Naive B cell (primary cell): ENCODE data around the gene EPHA4. TPM values are rescaled to one million over a fixed set of nuclear protein-coding genes. Genes with fewer than 3 reads are reported as not detected.
A peak's percentile ranks its signal among the peaks of the same experiment; 100 is the strongest.

Source experiments
- ATAC-seq, 2 donors: fragments of 150-1000 bp; cut with Tn5 transposase; 2 replicates each; pipeline ENCODE4 v1.10.0; 2021; ENCODE audit warnings: low read depth in 2 of 2, mild to moderate bottlenecking in 2 of 2, moderate library complexity in 2 of 2
- DNase-seq: peaks from one replicate; pipeline ENCODE4 v3.0.0; 2022
- H3K27ac Mint-ChIP-seq, 6 donors: one replicate each; pipeline ENCODE4 v1.8.0; 2020 to 2022; ENCODE audit warnings: mild to moderate bottlenecking in 6 of 6, mixed read lengths in 6 of 6, moderate library complexity in 5 of 6, inconsistent platforms in 2 of 6
- H3K27me3 Mint-ChIP-seq, 3 donors: one replicate each; pipeline ENCODE4 v1.8.0; 2021 to 2022; ENCODE audit warnings: mixed read lengths in 3 of 3, mild to moderate bottlenecking in 1 of 3
- H3K36me3 Mint-ChIP-seq, 2 donors: one replicate each; pipeline ENCODE4 v1.8.0; 2020 to 2022; ENCODE audit warnings: mixed read lengths in 2 of 2, inconsistent platforms in 1 of 2, mild to moderate bottlenecking in 1 of 2
- H3K4me1 Mint-ChIP-seq, 3 donors: one replicate each; pipeline ENCODE4 v1.8.0; 2020 to 2022; ENCODE audit warnings: mixed read lengths in 3 of 3, inconsistent platforms in 1 of 3, mild to moderate bottlenecking in 1 of 3, moderate library complexity in 1 of 3
- H3K4me3 Mint-ChIP-seq, 8 donors: one replicate each; pipeline ENCODE4 v1.8.0; 2020 to 2022; ENCODE audit warnings: mild to moderate bottlenecking in 8 of 8, mixed read lengths in 8 of 8, moderate library complexity in 8 of 8, inconsistent platforms in 2 of 8
- H3K9me3 Mint-ChIP-seq, 7 donors: one replicate each; pipeline ENCODE4 v1.8.0; 2020 to 2022; ENCODE audit warnings: mixed read lengths in 7 of 7, mild to moderate bottlenecking in 5 of 7, inconsistent platforms in 2 of 7, moderate library complexity in 1 of 7
- polyA plus RNA-seq, 6 donors: library from polyadenylated mRNA; unstranded; fragments of 300-500 nt; fragmentation: Illumina TruSeq; gene quantifications; one replicate each; pipeline ENCODE4 v1.2.3, GENCODE V29; 2021; ENCODE audit warnings: low read depth in 6 of 6

Gene EPHA4
- polyA plus RNA-seq, 6 donors from 2014 or later, result 0.84 to 14.3 (median 5.4) TPM

DNA sequence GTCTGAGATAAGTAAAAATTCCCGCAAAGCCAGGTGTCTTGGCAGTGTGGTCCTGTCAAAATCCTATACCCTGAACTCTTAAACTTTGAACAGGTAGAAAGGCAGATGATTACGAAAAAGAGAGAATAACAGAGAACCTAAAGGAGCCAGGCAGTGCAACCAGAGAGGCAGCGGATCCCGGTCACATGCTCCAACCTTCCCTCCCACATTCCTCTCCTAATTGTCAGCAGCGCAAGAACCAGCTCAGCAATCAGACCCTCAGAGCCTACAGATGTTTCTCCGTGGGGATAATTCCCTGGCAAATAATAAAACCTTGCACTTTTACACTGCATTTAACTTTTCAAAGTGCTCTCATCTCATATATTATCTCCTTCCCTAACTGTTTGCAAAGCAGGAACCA lies 124.8 kb downstream of the EPHA4 start:
- ATAC-seq, result no peak
- H3K27me3 Mint-ChIP-seq, result no peaks in the 10 kb centered on the region

GRCh38 chr2:221446140-221446539 lies 126.0 kb downstream of the EPHA4 start:
- Mint-ChIP-seq H3K27ac (no peak overlapping the region), H3K4me3 (no peak overlapping the region), H3K27me3 (no peaks in the 10 kb centered on the region), H3K9me3 (peaks cover 0 to 4% (median 0%) of the 10 kb centered on the region in 7 donors), H3K4me1 (peaks cover 10 to 19% (median 16%) of the 10 kb centered on the region in 3 donors), H3K36me3 (peaks cover 0 to 9% of the 10 kb centered on the region in 2 donors)
- ATAC-seq (no peak), DNase-seq (no peak)

More for the DNA sequence above, 124.8 kb downstream of the EPHA4 start:
- DNase-seq, result no peak
- H3K36me3 Mint-ChIP-seq, result no peaks in the 10 kb centered on the region
- H3K4me3 Mint-ChIP-seq, result no peak overlapping the region
- no peak overlapping the region for H3K27ac Mint-ChIP-seq
- peaks cover 10 to 25% (median 16%) of the 10 kb centered on the region in 3 donors for H3K4me1 Mint-ChIP-seq
- no peaks in the 10 kb centered on the region for H3K9me3 Mint-ChIP-seq

DNA sequence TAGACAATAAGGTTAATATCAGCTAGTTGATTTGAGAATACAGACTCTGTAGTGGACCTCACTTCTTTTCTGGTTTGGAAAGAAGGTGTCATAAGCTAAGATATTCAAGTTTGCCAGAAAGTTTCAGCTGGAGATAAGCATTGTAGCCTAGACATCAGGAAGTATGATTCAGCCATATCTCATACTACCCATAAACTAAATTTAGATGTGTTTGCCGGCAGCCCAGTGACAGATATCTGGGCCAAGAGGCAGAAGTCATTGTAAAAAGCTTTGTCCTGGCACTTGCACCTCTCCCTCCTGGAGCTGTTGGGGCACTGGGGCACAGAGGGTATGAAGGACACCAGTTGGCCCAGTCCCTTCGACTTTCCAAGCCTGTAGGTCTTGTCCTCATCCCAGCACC lies 128.0 kb downstream of the EPHA4 start:
- DNase-seq, result no peak
- Mint-ChIP-seq H3K9me3 (peaks cover 0 to 4% (median 0%) of the 10 kb centered on the region in 7 donors), H3K27ac (peak overlapping the region in 1 of 6 donors; percentile 54), H3K36me3 (peaks cover 0 to 9% of the 10 kb centered on the region in 2 donors), H3K4me3 (no peak overlapping the region), H3K27me3 (no peaks in the 10 kb centered on the region), H3K4me1 (peaks cover 7 to 11% (median 11%) of the 10 kb centered on the region in 3 donors)
- no peak for ATAC-seq

GRCh38 chr2:221443645-221444044 lies 128.5 kb downstream of the EPHA4 start:
- no peak for ATAC-seq
- Mint-ChIP-seq H3K27ac (no peak overlapping the region), H3K4me3 (no peak overlapping the region), H3K9me3 (peaks cover 0 to 4% (median 0%) of the 10 kb centered on the region in 7 donors), H3K36me3 (peaks cover 0 to 9% of the 10 kb centered on the region in 2 donors), H3K27me3 (no peaks in the 10 kb centered on the region), H3K4me1 (peaks cover 3 to 7% (median 7%) of the 10 kb centered on the region in 3 donors)
- no peak for DNase-seq

- Mint-ChIP-seq H3K27me3 (no peaks in the 10 kb centered on the region), H3K9me3 (peaks cover 0 to 4% (median 0%) of the 10 kb centered on the region in 7 donors), H3K36me3 (peaks cover 0 to 9% of the 10 kb centered on the region in 2 donors), H3K4me1 (no peaks in the 10 kb centered on the region), H3K4me3 (no peak overlapping the region), H3K27ac (no peak overlapping the region)
- ATAC-seq (no peak), DNase-seq (no peak)
Measured at GRCh38 chr2:221442128-221442527, 130.0 kb downstream of the EPHA4 start.

- Mint-ChIP-seq H3K27ac (peak overlapping the region in 1 of 6 donors; percentile 69), H3K36me3 (peaks cover 0 to 9% of the 10 kb centered on the region in 2 donors), H3K9me3 (peaks cover 0 to 4% (median 0%) of the 10 kb centered on the region in 7 donors), H3K4me3 (no peak overlapping the region), H3K27me3 (no peaks in the 10 kb centered on the region), H3K4me1 (no peaks in the 10 kb centered on the region)
- DNase-seq (no peak), ATAC-seq (no peak)
Measured at GRCh38 chr2:221439761-221440479, 132.2 kb downstream of the EPHA4 start.

DNA sequence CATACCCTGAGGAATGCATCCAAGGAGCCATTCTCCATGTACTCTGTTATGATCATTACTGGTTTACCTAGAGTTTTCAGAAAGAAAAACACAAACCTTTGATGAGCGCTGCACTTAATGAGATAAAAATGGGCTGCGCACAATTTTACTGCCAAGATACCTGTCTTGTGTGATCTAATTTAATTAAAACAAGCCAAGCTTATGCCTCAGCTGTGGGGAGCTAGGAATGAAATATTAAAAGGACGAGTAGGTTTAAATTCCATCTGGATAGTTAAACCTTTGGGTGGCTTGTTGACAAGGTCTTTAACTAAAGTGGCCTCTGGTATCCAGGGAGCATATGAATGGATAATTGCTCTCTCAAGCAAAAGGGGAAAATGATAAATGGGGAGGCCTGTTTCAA lies 135.0 kb downstream of the EPHA4 start:
- peaks cover 5 to 8% of the 10 kb centered on the region in 2 donors for H3K36me3 Mint-ChIP-seq
- no peaks in the 10 kb centered on the region for H3K4me1 Mint-ChIP-seq
- H3K9me3 Mint-ChIP-seq, result peaks cover 0 to 4% (median 0%) of the 10 kb centered on the region in 7 donors
- no peak overlapping the region for H3K4me3 Mint-ChIP-seq
- DNase-seq (no peak), ATAC-seq (no peak)
- H3K27ac Mint-ChIP-seq, result no peak overlapping the region
- H3K27me3 Mint-ChIP-seq, result no peaks in the 10 kb centered on the region

DNA sequence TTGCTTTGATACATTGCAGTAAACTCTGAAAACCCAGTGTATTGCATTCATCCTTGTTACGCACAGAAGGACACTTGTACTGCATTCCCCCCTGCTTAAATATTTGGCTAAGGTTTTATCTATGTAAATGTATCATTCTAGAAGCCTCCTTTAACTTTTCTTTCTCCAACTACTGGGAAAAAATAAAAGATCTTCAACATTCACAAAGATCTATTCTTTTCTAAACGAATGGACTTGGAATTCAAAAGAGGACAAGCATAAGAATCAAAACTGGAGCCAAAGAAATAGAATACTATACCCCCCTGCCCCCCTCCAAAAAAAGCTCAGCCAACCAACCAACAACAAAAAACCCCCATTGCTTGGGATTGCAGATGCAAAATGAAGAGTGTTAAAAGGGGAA lies 136.9 kb downstream of the EPHA4 start:
- Mint-ChIP-seq H3K4me1 (no peaks in the 10 kb centered on the region), H3K36me3 (peaks cover 0 to 5% of the 10 kb centered on the region in 2 donors)
- DNase-seq, result no peak

DNA sequence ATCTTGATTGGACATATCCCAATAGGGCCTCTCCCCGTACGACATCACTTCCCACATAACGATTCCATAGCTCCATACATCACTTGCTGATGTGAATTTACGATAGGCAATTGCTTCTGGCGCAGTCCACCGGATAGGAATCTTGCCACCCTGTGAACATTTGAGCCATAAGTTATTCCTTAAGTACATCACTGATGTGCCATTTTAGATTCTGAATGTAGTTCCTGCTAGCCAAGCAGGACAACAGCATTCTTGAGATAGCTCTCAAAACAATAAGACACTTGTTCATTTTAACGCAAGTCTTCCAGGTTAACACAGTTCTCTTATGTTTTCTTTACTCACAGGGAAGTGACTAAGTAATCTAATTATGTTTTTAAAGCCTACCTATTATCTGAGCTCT lies 138.0 kb downstream of the EPHA4 start:
- ATAC-seq, result no peak
- Mint-ChIP-seq H3K4me3 (no peak overlapping the region), H3K4me1 (peaks cover 0 to 3% (median 3%) of the 10 kb centered on the region in 3 donors), H3K9me3 (no peaks in the 10 kb centered on the region), H3K36me3 (peaks cover 0 to 5% of the 10 kb centered on the region in 2 donors), H3K27me3 (no peaks in the 10 kb centered on the region), H3K27ac (no peak overlapping the region)
- no peak for DNase-seq

More for the DNA sequence above, 136.9 kb downstream of the EPHA4 start:
- H3K4me3 Mint-ChIP-seq, result no peak overlapping the region
- no peaks in the 10 kb centered on the region for H3K27me3 Mint-ChIP-seq
- H3K9me3 Mint-ChIP-seq, result no peaks in the 10 kb centered on the region
- ATAC-seq, result no peak
- no peak overlapping the region for H3K27ac Mint-ChIP-seq

GRCh38 chr2:221431477-221431876 lies 140.6 kb downstream of the EPHA4 start:
- DNase-seq (no peak), ATAC-seq (no peak)
- Mint-ChIP-seq H3K9me3 (no peaks in the 10 kb centered on the region), H3K27me3 (no peaks in the 10 kb centered on the region), H3K36me3 (peaks cover 0 to 5% of the 10 kb centered on the region in 2 donors), H3K27ac (peak overlapping the region in 1 of 6 donors; percentile 77), H3K4me1 (peaks cover 0 to 5% (median 4%) of the 10 kb centered on the region in 3 donors), H3K4me3 (no peak overlapping the region)

DNA sequence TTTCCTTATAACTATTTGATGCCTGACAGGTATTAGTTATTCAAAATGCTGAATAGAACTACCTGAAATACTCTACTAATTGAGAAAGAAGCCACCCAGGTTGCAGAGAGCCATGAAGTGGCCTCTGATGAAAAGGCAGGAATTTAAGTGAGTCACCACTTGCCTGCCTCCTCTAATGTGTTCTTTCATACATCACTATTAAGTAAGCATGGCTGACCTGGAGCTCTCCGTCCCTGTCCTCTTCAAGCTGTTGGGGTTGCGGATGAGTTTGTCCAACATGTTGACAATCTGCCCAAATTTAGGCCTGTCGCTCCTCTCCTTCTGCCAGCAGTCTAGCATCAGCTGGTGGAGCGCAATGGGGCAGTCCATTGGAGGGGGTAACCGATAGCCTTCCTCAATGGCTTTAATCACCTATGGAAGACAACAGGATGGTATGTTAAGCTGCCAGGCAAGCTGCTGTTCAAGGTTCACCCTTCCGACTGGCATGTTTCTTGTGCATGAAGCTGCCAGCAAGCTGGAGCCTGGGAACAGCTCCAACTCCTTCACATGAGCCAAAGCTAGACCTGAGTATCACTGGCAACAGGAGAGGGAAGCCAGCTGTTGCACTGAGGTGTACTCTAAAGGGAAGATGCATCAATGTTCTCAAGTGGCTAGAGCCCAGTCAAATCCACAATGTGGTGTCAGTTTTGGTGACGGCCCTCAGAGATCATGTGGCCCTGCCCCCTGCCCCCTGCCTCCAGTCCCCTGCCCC lies 142.2 kb downstream of the EPHA4 start:
- no peak for DNase-seq
- Mint-ChIP-seq H3K27ac (peak overlapping the region in 1 of 6 donors; percentile 19), H3K4me3 (no peak overlapping the region), H3K27me3 (no peaks in the 10 kb centered on the region), H3K9me3 (no peaks in the 10 kb centered on the region), H3K4me1 (peaks cover 0 to 5% (median 4%) of the 10 kb centered on the region in 3 donors), H3K36me3 (peaks cover 12 to 13% of the 10 kb centered on the region in 2 donors)
- no peak for ATAC-seq

DNA sequence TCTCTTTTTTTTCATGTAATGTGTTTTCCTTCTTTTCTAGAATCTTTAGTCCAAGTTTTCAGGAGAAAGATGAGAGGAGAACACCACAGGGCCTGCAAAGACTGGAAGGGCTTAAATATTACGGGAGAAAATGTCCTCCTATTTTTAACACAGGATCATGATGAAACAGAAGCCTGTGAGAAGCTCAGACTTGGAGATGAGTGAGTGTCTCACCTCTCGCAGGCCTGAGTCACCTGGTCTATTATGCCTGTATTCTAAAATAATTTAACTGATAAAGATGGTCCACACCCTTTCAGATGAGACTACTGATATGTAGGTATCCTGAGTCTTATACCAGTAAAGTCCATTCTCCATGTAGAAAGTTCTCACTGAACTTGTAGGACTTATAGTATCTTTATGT lies 143.2 kb downstream of the EPHA4 start:
- ATAC-seq (no peak), DNase-seq (no peak)
- peaks cover 0 to 5% (median 4%) of the 10 kb centered on the region in 3 donors for H3K4me1 Mint-ChIP-seq
- no peaks in the 10 kb centered on the region for H3K9me3 Mint-ChIP-seq
- no peaks in the 10 kb centered on the region for H3K27me3 Mint-ChIP-seq
- H3K27ac Mint-ChIP-seq, result peak overlapping the region in 1 of 6 donors; percentile 38
- no peak overlapping the region for H3K4me3 Mint-ChIP-seq
- peaks cover 16% of the 10 kb centered on the region in 2 donors for H3K36me3 Mint-ChIP-seq

DNA sequence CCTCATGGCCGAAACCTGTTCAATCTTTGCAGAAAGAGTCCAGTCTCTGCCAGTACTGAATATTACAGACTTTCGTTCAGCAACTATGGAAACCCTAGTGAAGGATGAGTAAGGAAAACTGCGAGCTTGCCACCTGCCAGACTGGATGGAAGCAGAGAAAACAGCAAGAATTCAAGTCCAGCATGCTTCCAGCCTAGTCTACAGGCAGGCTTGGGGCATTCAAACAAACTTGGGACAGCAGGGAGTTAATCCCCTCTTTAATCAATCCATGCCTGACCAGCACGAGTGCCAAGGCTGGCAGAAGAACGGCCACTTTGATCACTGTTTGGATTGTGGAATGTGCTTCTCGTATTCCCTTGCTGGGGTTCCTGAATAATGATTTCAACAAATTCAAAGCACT lies 145.2 kb downstream of the EPHA4 start:
- peaks cover 11 to 16% of the 10 kb centered on the region in 2 donors for H3K36me3 Mint-ChIP-seq
- H3K9me3 Mint-ChIP-seq, result no peaks in the 10 kb centered on the region
- DNase-seq (no peak), ATAC-seq (no peak)
- no peaks in the 10 kb centered on the region for H3K27me3 Mint-ChIP-seq
- H3K4me1 Mint-ChIP-seq, result peaks cover 0 to 5% (median 4%) of the 10 kb centered on the region in 3 donors
- peak overlapping the region in 1 of 8 donors; percentile 57 for H3K4me3 Mint-ChIP-seq
- no peak overlapping the region for H3K27ac Mint-ChIP-seq

DNA sequence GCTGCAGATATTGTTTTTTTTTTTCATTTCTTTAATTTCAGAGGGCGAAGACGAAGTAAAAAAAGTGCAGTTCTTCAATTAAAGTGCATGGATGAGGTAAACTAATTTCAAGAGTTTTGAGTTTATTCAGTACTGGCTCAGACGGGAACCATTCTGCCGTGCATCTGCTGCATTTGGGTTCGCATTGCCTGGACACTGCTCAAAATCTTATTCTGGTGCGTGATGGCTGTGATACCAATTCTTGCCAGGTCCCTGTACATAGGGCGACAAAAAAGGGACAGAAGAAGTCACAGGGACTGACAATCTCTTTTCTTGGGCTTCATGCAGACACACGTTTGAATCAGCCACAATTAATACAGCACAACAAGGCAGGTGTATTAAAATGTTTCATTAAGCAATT lies 146.2 kb downstream of the EPHA4 start:
- H3K4me1 Mint-ChIP-seq, result peaks cover 4 to 9% (median 7%) of the 10 kb centered on the region in 3 donors
- no peaks in the 10 kb centered on the region for H3K27me3 Mint-ChIP-seq
- H3K9me3 Mint-ChIP-seq, result no peaks in the 10 kb centered on the region
- ATAC-seq (no peak), DNase-seq (no peak)
- H3K36me3 Mint-ChIP-seq, result peaks cover 11 to 16% of the 10 kb centered on the region in 2 donors
- no peak overlapping the region for H3K4me3 Mint-ChIP-seq
- H3K27ac Mint-ChIP-seq, result no peak overlapping the region
